ENCODE data around the gene ATP8B4.
A peak's percentile ranks its signal among the peaks of the same experiment; 100 is the strongest.
"Not testable (repeated sequence)": the region's sequence is repeated elsewhere in the genome, so short reads cannot be mapped to it uniquely, and the experiment has no call there.

Gene ATP8B4

GRCh38 chr15:50117431-50118027 lies 1.5 kb downstream of the ATP8B4 start:
- no peak for DNase-seq
- intact Hi-C loops (cut with DNase I) = no loop called here

GRCh38 chr15:50116477-50116876 lies 2.6 kb downstream of the ATP8B4 start:
- intact Hi-C loops (cut with DNase I) = no loop called here
- no peak for DNase-seq

- DNase-seq = peak in 12 of 42 donors; percentile 7 to 49 (median 22)
- intact Hi-C loops (cut with DNase I) = no loop called here
Observed at GRCh38 chr15:50113992-50114780, 4.8 kb downstream of the ATP8B4 start.

DNA sequence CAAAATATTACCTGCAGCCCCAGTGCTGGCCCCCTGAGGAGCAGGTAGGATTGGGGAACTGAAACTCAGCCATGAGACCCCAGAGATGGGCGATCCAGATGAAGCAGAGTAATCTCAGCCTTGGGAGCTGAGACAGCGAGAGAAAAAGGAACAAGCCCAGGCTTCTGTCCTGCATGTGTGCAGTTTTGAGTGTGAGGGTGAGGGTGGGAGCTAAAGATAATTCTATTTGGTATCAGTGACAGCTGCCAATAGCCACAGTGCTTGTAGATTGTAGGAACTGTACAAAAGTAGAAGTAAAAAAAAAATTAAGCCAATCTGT lies 5.9 kb downstream of the ATP8B4 start:
- DNase-seq = peak in 4 of 42 donors; percentile 17 to 28 (median 20)
- intact Hi-C loops (cut with DNase I) = no loop called here

DNA sequence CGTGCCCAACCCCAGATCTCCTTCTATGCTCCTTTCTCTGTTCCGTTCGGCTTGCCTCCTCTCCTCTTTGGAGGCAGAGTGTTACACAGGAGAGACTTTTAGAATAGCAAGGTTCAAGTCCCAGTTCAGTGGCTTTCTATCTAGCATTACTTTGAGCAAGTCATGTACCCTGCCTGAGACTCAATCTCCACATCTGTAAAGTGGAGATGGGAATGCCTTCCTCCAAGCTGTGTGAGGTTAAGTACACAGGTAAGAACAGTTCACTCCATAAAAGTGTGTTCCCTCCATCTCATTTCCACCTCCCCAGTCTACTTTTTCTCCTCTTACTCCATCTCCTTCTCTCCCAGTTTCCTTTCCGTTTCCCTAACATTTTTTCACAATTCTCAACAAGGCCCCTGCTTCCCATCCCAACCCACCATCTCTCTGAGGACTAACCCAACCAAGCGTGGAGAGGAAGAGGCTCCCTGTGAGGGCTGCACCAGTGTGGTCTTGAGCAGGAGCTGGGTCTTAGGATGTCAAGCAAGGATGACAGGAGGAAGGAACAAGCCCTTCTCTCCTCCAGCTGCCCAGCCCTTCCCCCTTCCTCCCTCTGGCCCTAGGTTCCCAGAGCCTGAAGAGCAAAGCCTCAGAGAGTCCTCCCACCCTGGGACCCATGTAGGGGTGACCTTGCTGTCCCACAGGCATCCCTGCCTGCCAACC lies 6.4 kb downstream of the ATP8B4 start:
- peak in 2 of 42 donors; percentile 16 to 23 for DNase-seq
- intact Hi-C loops (cut with DNase I) = no loop called here

DNA sequence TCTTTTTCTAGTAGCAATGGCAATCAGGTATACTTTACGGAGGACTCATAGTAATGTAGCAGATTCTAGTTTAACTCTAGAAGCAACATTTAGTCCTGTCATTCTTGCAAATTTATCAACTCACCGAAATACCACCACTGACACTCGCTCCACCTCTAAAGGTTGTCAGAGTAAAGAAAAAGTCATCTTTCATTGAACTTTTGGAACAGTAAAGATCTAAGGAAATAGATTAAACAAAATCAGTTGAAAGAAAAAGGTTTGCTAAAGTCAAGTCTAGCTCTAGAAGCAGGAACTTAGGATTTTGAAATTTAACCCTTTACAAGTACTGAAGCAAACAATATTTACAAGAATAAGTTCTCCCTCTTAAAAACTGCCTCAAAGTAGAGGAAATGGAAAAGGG lies 8.7 kb downstream of the ATP8B4 start:
- intact Hi-C loops (cut with DNase I) = no loop called here
- no peak for DNase-seq

GRCh38 chr15:50109076-50109987 lies 9.7 kb downstream of the ATP8B4 start:
- intact Hi-C loops (cut with DNase I) = no loop called here

DNA sequence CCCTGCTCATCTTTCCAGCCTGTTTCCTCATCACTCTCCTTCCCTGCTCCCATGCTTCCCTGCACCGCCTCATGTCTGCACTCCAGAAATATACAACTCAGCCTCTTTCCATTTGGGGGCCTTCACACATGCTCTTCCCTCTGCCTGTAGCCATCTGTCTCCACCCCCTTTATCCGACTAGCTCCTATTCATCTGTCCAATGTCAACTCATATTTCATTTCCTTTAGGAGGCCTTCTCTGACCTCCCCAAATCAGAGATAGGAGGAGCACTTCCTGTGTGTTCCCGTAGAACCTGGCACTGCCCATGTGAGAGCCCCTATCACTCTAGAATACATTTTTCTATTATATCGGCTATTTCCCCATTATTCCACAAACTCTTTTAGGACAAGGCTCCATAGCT lies 10.6 kb downstream of the ATP8B4 start:
- intact Hi-C loops (cut with DNase I) = no loop called here
- DNase-seq = no peak

More at GRCh38 chr15:50109076-50109987, 9.7 kb downstream of the ATP8B4 start:
- DNase-seq = no peak

- intact Hi-C loops (cut with DNase I) = no loop called here
- DNase-seq = peak in 6 of 42 donors; percentile 3 to 41 (median 20)
Observed at GRCh38 chr15:50107591-50108408, 11.2 kb downstream of the ATP8B4 start.

- DNase-seq = no peak
- intact Hi-C loops (cut with DNase I) = no loop called here
Observed at GRCh38 chr15:50107157-50107556, 11.9 kb downstream of the ATP8B4 start.

DNA sequence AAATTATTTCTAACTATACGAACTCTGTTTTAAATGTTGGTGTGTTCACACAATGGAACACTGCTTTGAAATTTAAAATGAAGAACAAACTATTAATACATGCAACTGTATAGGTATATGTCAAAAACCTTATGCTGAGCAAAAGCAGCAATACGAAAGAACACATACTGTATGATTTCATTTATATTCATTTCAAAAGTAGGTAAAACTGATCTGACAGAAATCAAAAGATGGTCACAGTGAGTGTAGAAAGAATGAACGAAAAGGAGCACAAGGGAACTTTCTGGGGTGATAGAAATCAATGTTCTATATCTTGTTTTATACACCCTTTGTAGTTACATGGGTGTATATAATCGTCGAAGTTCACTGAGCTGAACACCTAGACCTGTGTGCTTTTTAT lies 12.6 kb downstream of the ATP8B4 start:
- intact Hi-C loops (cut with DNase I) = no loop called here
- no peak for DNase-seq

DNA sequence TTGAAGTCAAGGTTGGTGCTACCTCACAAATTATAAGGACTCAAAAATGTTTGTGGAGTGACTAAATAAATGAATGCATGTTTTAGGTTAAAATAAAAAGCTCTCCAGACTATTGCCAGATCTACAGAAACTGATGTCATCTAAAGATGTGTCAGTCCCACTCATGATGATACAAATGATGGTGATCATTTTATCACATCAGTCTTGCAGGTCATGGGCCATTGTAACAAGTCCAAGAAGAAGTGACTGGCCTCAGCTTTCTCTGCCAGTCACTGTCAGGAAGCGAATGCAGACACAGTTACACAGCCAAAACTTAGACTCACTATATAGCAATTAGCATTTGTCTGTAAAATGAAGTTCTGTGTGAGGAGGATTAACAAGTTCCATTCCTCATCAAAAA lies 18.5 kb downstream of the ATP8B4 start:
- no peak for DNase-seq
- intact Hi-C loops (cut with DNase I) = no loop called here

DNA sequence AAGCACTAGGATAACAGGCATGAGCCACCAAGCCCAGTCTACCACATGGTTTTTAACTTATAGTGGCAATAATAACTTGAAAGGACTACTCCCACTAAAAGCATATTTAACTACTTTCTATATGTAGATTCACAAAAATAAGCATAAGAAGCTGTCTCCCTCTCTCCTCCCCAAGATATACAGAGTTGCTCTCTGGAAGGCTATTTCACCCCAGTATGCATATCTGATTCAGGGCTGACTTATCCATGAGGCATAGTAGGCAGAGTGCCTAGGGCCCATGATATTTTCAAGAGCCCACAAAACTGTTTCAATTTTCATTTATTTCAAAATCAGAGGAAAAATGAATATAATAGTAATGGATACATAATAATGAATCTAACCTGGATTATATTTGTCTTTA lies 20.5 kb downstream of the ATP8B4 start:
- no peak for DNase-seq
- intact Hi-C loops (cut with DNase I) = no loop called here

DNA sequence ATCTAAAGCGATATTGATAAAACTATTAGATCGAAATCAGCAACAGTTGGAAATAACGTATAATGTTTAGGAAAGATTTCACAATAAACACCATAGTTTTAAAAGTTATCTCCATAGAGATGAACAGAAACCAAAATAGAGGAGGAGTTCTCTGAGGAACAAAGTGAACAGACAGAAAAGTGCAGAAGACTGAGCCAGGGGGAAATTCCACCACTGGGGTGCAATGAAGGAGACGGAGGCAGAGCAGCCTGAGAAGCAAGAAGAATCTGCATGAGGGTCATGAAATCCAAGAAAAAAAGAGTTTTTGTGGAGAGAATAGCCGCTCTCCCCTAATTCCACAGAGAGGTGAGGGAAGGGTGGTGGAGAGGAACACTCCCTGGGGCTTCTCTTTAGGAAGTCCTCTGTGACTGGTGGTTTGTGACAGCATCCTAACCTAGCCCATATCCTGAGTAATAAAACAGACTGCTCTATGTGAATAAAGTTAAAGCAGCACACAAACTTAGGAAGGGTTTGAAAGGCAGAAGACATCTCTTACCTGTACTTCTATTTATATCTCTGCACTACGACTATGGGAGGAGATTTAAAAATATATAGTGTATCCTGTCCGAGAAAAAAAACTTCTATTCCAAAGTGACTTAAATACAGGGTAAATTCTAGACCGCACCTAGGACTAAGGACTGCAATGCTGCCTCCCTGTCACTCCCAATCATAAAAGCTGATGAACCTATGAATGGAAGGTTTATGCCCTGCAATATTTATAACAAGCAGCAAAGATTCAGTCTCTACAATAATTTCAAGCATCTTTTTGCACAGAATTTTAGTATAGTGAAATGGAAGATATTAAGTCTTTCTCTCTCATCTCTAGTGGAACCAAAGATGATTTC lies 22.9 kb downstream of the ATP8B4 start:
- DNase-seq = no peak
- intact Hi-C loops (cut with DNase I) = no loop called here

- intact Hi-C loops (cut with DNase I); DNase-seq: not testable (repeated sequence)
Observed at GRCh38 chr15:50089386-50089785, 29.6 kb downstream of the ATP8B4 start.

GRCh38 chr15:50084932-50085331 lies 34.1 kb downstream of the ATP8B4 start:
- intact Hi-C loops (cut with DNase I) = no loop called here
- no peak for DNase-seq

DNA sequence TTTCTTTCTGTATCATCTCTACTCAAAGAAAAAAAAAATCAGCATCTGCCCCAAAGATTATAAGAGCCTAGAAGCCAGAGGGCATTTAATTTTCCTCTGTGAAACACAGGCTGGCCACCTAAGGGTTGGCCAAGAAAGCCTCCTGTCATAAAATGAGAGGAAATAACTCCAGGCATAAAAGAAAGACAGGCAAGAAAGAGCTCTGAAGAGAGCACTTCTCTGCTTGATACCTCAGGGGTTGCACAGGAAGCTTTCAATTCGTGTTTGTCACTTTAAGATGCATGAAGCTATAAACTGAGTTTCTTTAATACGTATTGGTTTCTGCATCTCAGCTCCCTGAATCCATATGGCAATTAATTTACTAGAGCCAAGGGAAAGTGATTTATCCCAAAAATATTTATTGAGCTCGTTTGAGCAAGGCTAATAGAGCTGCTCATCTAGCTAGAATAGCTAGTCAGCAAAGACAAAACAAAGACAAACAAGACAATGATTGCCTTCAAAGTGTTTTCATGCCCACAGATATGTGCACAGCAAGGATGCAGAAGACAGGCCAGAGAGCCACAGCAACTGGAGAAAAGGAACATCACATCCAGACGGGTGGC lies 35.5 kb downstream of the ATP8B4 start:
- DNase-seq = no peak

More for the DNA sequence above, 35.5 kb downstream of the ATP8B4 start:
- intact Hi-C loops (cut with DNase I) = no loop called here
